ENCODE measurements around the gene OSBPL7. TPM values are rescaled to one million over a fixed set of nuclear protein-coding genes. Genes with fewer than 3 reads are reported as not detected.

OSBPL7 gene
- total RNA-seq, 4 donors from 2014 or later = 2.6 to 13.9 (median 4.6) TPM

DNA sequence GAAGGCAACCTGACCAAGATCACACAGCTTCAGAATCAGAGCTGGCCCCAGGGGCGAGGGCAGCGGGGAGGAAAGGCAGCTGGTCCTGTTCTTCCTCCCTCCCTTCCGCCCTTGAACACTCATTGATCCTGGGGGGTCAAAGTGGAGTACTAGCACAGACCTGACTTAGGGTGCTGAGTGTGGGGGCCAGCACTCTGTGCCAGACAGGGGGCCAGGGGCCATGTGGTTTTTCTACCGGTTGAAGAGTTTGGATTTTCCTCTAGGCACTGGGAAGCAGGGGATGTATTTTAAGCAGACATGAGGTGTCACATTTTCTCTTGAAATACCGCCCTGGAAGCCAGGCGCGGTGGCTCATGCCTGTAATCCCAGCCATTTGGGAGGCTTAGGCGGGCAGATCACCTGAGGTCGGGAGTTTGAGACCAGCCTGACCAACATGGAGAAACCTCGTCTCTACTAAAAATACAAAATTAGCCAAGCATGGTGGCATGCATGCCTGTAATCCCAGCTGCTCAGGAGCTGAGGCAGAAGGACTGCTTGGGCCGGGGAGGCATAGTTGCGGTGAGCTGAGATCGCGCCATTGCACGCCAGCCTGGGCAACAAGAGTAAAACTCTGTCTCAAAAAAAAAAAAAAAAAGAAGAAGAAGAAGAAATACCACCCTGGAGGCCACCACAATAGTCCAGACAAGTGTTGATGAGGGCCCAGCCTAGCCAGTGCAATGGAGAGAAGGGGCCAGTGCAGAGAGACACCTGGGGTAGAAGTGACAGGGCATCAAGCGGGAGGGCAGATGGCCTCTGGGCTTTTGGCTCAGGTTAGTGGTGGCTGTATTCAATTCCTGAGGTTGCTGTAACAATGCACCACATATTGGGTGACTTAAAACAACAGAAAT lies 15.3 kb downstream of the OSBPL7 start:
- ATAC-seq (ENCODE audit: low FRiP score) = no peak

DNA sequence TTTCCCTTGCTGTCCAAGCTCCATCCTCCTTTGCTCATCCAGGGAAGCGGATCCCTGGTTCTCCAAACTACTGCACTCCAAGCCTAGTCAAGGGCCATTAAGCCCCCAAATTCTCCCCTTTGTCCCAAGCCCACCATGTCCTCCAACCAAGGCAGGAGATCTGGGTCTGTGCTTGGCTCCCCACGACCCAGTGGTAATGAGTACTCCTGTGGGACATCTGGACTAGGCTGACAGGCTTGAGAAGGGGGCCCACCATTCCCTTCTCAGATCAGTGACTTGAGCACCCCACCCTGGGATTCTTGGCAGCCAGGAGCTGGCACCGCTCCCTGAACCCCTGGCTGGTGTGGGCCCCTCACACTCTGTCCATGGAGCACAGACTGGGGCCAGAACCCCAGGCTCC lies 17.1 kb downstream of the OSBPL7 start:
- no peak for ATAC-seq (ENCODE audit: low FRiP score)
- no peak for DNase-seq (ENCODE audit: low spot score)
- TF ChIP-seq, protein P1, sequence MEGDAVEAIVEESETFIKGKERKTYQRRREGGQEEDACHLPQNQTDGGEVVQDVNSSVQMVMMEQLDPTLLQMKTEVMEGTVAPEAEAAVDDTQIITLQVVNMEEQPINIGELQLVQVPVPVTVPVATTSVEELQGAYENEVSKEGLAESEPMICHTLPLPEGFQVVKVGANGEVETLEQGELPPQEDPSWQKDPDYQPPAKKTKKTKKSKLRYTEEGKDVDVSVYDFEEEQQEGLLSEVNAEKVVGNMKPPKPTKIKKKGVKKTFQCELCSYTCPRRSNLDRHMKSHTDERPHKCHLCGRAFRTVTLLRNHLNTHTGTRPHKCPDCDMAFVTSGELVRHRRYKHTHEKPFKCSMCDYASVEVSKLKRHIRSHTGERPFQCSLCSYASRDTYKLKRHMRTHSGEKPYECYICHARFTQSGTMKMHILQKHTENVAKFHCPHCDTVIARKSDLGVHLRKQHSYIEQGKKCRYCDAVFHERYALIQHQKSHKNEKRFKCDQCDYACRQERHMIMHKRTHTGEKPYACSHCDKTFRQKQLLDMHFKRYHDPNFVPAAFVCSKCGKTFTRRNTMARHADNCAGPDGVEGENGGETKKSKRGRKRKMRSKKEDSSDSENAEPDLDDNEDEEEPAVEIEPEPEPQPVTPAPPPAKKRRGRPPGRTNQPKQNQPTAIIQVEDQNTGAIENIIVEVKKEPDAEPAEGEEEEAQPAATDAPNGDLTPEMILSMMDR (IDR thresholded peaks at IDR 0.05) = no peak

More for the DNA sequence above, 15.3 kb downstream of the OSBPL7 start:
- no peak for DNase-seq (ENCODE audit: low spot score)
- TF ChIP-seq, protein P1 (IDR thresholded peaks at IDR 0.05) = no peak

DNA sequence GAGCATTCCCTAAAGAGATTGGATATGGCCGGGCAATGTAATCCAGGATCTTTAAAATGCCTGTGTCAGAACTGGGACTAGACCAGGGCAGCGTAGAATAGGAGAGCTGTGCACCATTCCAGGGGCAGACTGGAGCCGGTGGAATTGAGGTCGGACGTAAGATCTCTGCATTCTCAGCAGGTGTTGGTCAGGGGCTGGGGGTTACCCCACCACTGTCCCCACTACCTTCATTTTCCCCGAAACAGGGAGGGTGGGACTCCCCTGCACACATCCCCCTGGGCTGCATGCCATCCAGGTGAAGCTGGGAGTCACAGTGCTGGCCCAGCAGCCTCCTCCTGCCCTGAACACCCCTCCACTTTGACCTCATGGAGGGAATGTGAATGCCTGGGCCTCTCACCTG lies 17.8 kb downstream of the OSBPL7 start:
- TF ChIP-seq, protein P1 (IDR thresholded peaks at IDR 0.05) = no peak
- ATAC-seq (ENCODE audit: low FRiP score) (no peak), DNase-seq (ENCODE audit: low spot score) (no peak)

DNA sequence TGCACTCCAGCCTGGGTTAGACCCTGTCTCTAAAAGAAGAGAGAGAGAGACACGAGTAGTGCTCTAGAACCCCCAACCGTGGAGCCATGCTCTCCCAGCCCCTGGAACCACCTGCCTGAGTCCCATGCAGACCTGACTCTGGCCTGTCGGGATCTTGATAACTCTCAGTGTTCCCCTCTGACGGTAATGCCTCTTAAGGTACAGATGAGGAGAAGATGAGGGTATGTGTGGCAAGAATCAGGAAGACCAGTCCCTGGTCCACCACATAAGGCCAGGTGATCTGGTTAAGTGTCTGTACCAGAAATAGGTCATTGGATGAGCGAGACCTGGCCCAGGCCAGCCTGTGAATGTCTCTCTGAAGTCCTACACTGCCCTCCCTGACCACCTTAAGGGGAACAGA lies 18.4 kb downstream of the OSBPL7 start:
- ATAC-seq (ENCODE audit: low FRiP score) (no peak), DNase-seq (ENCODE audit: low spot score) (no peak)
- TF ChIP-seq, protein P1 (IDR thresholded peaks at IDR 0.05) = no peak

DNA sequence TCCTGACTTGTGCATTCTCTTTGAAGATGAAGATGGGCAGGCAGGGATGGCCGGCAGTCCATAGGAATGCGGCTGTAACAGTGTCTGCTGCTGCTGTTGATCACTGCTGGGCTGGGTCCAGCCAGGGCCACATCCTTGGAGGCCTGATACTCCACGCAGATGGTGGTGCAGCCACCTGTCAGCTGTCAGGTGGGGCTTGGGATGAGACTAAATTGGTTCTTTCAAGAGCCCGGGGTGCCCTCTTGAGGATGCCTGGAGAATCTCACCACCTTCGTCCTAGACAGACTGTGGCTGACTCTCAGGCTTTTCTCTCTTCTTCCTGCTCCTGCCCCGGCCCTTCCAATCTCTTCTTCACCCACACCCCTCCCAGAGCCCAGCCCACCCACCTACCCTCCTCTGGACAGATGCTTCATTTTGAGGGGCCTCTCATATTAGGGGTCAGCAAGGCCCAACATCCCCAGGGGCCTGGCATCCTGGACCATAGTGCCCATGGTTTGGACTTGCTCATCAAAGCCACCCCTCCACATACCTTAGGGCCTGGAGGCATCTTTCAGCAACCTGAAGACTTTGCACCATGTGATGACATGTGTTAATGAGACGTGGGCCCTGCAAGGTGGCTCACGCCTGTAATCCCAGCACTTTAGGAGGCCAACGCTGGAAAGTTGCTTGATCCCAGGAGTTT lies 19.1 kb downstream of the OSBPL7 start:
- DNase-seq (ENCODE audit: low spot score) (no peak), ATAC-seq (ENCODE audit: low FRiP score) (peak; percentile 22)
- TF ChIP-seq, protein P1 (IDR thresholded peaks at IDR 0.05) = peak in 1 of 3 donors; percentile 5

DNA sequence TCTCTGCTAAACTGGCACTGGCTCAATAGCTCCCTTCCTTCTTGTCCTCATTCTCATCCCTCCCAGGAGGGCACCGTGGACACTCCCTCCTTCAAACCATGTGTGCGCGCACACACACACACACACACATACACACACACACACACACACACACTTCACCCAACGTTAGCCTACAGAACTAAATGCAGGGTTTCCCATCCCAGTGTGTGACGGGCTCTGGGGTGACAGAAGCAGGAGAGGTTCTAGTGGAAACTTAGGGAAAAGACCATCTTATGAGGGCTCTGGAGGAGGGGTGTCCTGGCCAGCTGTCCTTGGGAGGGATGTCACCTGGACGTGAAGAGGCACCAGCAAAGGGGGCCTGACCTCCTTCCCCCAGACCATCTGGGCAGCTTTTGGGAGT lies 19.7 kb downstream of the OSBPL7 start:
- ATAC-seq (ENCODE audit: low FRiP score) = no peak
- TF ChIP-seq, protein P1 (IDR thresholded peaks at IDR 0.05) = no peak
- DNase-seq (ENCODE audit: low spot score) = no peak

All from omental fat pad (tissue), 4 donors.